OCI-LY7 (cell line): ENCODE results near the gene EVC. TPM values are rescaled to one million over a fixed set of nuclear protein-coding genes. Genes with fewer than 3 reads are reported as not detected.

Experiments used
- BruUV-seq: library from RNA; stranded (reverse); fragments of 400-500 nt; replicated peaks from 2 replicates; lab custom pipeline; 2021; lab: Mats Ljungman, UMichigan
- CTCF ChIA-PET: fragments of 300-600 bp; sonication (Branson Sonifier 250); formaldehyde crosslinking; loops from one replicate; lab custom pipeline; 2022; ENCODE audit warnings: antibody characterized with exemption; ENCODE audit not compliant: unreplicated experiment; lab: Charles Lee
- POLR2A ChIA-PET: fragments of 300-600 bp; sonication (Branson Sonifier 250); formaldehyde crosslinking; loops from one replicate; lab custom pipeline; 2022; ENCODE audit warnings: antibody characterized with exemption; lab: Charles Lee
- DNase-seq: peaks from one replicate; pipeline ENCODE4 v3.0.0-alpha.2; 2015; ENCODE audit warnings: low spot score
- H2AFZ ChIP-seq: fragments of 200-600 bp; sonication (generic), shearing (Covaris generic); 2 replicates; pipeline ENCODE4 v1.6.1; 2014; ENCODE audit warnings: mild to moderate bottlenecking, antibody characterized with exemption, low read length, moderate library complexity
- H3K27ac ChIP-seq: fragments of 200-600 bp; sonication (generic); 2 replicates; pipeline ENCODE4 v1.5.1; 2014; ENCODE audit warnings: mixed run types, low read depth, mild to moderate bottlenecking, moderate library complexity, low read length, inconsistent platforms; ENCODE audit not compliant: poor library complexity, severe bottlenecking
- H3K36me3 ChIP-seq: fragments of 200-600 bp; sonication (generic); 2 replicates; pipeline ENCODE4 v1.6.1; 2014; ENCODE audit warnings: mild to moderate bottlenecking, antibody characterized with exemption, low read length, moderate library complexity, mixed read lengths; ENCODE audit not compliant: insufficient read depth
- H3K4me1 ChIP-seq: fragments of 200-600 bp; sonication (generic); 2 replicates; pipeline ENCODE4 v1.5.1; 2014; ENCODE audit warnings: mild to moderate bottlenecking, low read length; ENCODE audit not compliant: insufficient read depth, poor library complexity, severe bottlenecking
- H3K4me2 ChIP-seq: fragments of 200-600 bp; sonication (generic); 2 replicates; pipeline ENCODE4 v1.6.1; 2014; ENCODE audit warnings: mild to moderate bottlenecking, low read length
- H3K4me3 ChIP-seq: fragments of 200-600 bp; sonication (generic); 2 replicates; pipeline ENCODE4 v1.5.1; 2014; ENCODE audit warnings: mild to moderate bottlenecking, low read depth, low read length; ENCODE audit not compliant: poor library complexity, severe bottlenecking
- H3K79me2 ChIP-seq: fragments of 200-600 bp; sonication (generic); 2 replicates; pipeline ENCODE4 v1.6.1; 2016; ENCODE audit warnings: low read depth, mild to moderate bottlenecking, low read length, moderate library complexity, mixed read lengths; ENCODE audit not compliant: insufficient read depth
- H3K9me2 ChIP-seq: fragments of 200-600 bp; sonication (generic); 2 replicates; pipeline ENCODE4 v1.6.1; 2016; ENCODE audit warnings: mild to moderate bottlenecking, low read length, mixed read lengths; ENCODE audit not compliant: insufficient read depth
- H3K9me3 ChIP-seq: fragments of 200-600 bp; sonication (generic); 2 replicates; pipeline ENCODE4 v1.6.1; 2014; ENCODE audit warnings: mild to moderate bottlenecking, mixed run types, low read length, mixed read lengths
- H4K20me1 ChIP-seq: fragments of 200-600 bp; sonication (generic); 2 replicates; pipeline ENCODE4 v1.6.1; 2014; ENCODE audit warnings: mild to moderate bottlenecking, antibody characterized with exemption, low read length, moderate library complexity, mixed read lengths; ENCODE audit not compliant: insufficient read depth
- EZH2phosphoT487 ChIP-seq: fragments of 200-600 bp; sonication (generic); IDR thresholded peaks from 2 replicates; pipeline ENCODE4 v1.6.1; 2018; ENCODE audit warnings: low read depth, borderline replicate concordance, mild to moderate bottlenecking, mixed run types, antibody characterized with exemption, low read length, moderate library complexity, mixed read lengths
- intact Hi-C: fragments of 100-400 bp; cut with micrococcal nuclease; formaldehyde crosslinking; loops from one replicate; pipeline ENCODE4 v1.10.0; 2022; ENCODE audit not compliant: unreplicated experiment
- total RNA-seq, 2 experiments: library from RNA; depleted of rRNA in 1 of 2; stranded (reverse); fragments of >200 nt in 1 of 2; shearing (Covaris generic) in 1 of 2; gene quantifications; 2 replicates each; pipeline ENCODE4 v1.2.3, GENCODE V29; 2014 to 2022
- TF ChIP-seq, protein P1 (sequence below): fragments of 200-600 bp; sonication (generic); conservative IDR thresholded peaks from 2 replicates; pipeline ENCODE4 v1.5.1; 2014; ENCODE audit warnings: mild to moderate bottlenecking, antibody characterized with exemption, low read length, moderate library complexity, mixed read lengths

Gene EVC
- total RNA-seq, 2 experiments from 2014 or later = not detected

DNA sequence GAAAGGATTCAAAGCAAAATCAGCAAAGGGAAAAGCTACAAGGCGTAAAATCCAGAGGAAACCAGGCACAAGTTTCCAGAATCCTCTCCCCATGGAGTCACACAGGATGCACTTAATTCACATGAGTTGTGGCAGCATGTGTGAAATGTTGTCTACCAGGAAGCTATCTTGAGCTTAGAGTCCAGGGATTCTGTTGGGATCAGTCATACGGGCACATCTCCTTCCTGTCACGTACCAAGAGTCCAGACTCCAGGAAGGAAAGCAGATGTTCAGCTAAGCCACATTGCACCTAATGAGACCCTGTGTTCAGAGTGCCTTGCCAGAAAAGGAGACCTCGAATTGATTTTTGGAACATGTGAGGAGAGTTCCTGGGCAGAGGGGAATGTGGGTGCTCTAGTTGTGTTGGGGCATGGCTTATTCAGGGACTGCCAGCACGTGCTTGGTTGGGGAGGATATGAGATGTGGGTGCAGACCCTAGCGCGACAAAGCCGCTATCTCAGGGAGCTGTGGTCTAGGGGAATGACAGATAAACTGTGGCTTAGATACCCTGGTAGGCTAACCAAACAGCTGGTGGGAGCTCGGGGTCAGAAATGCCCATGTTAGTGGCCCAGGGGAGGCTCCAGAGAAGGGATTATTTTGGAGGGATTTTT is 70.0 kb downstream of the EVC start:
- ChIA-PET POLR2A (interaction anchor here (0.6 kb wide), 1 partner anchor 13 kb away, joined by 3 read pairs; no protein-coding TSS in a partner anchor), CTCF (no interaction called here)
- intact Hi-C loops = no loop called here
- Histone ChIP-seq H3K9me3 (peaks cover 5% of the 10 kb centered on the region; the same call in 1 of the 2 replicates), H3K36me3 (no peaks in the 10 kb centered on the region), H2AFZ (no peak overlapping the region), H4K20me1 (no peaks in the 10 kb centered on the region), H3K9me2 (no peaks in the 10 kb centered on the region), H3K79me2 (no peaks in the 10 kb centered on the region), H3K4me2 (no peak overlapping the region), H3K4me1 (no peaks in the 10 kb centered on the region), H3K4me3 (no peak overlapping the region), H3K27ac (no peak overlapping the region)
- TF ChIP-seq EZH2phosphoT487 = no peak
- TF ChIP-seq, protein P1, sequence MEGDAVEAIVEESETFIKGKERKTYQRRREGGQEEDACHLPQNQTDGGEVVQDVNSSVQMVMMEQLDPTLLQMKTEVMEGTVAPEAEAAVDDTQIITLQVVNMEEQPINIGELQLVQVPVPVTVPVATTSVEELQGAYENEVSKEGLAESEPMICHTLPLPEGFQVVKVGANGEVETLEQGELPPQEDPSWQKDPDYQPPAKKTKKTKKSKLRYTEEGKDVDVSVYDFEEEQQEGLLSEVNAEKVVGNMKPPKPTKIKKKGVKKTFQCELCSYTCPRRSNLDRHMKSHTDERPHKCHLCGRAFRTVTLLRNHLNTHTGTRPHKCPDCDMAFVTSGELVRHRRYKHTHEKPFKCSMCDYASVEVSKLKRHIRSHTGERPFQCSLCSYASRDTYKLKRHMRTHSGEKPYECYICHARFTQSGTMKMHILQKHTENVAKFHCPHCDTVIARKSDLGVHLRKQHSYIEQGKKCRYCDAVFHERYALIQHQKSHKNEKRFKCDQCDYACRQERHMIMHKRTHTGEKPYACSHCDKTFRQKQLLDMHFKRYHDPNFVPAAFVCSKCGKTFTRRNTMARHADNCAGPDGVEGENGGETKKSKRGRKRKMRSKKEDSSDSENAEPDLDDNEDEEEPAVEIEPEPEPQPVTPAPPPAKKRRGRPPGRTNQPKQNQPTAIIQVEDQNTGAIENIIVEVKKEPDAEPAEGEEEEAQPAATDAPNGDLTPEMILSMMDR = no peak
- no TSS peak for BruUV-seq
- DNase-seq = no peak

DNA sequence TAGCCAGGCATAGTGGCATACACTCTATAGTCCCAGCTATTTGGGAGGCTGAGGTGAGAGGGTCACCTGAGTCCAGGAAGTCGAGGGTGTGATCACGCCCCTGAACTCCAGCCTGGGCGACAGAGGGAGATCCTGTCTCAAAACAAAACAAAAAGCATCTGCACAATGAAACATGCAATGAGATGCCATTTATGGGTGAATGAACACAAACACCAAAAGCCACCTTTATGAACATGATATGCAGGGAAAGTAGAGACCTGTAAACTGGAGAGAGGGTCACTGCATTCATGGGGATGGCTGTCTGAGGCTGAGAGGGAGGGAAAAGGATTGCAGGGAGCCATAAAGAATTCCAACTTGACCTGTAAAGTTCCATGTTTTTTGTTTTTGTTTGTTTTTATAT is 70.7 kb downstream of the EVC start:
- POLR2A ChIA-PET = interaction anchor here (0.6 kb wide), 2 partner anchors 163 to 237 kb away, joined by 3 read pairs; no protein-coding TSS in a partner anchor
- H3K4me1 ChIP-seq = no peaks in the 10 kb centered on the region
- no peaks in the 10 kb centered on the region; the same call in 1 of the 2 replicates for H3K9me3 ChIP-seq
- H4K20me1 ChIP-seq = no peaks in the 10 kb centered on the region
- no peak overlapping the region for H3K4me2 ChIP-seq
- no peak overlapping the region for H3K27ac ChIP-seq
- no TSS peak for BruUV-seq
- no peak for DNase-seq
- intact Hi-C loops = no loop called here
- no peaks in the 10 kb centered on the region for H3K36me3 ChIP-seq
- H3K4me3 ChIP-seq = no peak overlapping the region
- no peak for TF ChIP-seq EZH2phosphoT487
- TF ChIP-seq, protein P1 = no peak
- no peaks in the 10 kb centered on the region for H3K79me2 ChIP-seq
- no peaks in the 10 kb centered on the region for H3K9me2 ChIP-seq
- CTCF ChIA-PET = no interaction called here
- H2AFZ ChIP-seq = no peak overlapping the region

DNA sequence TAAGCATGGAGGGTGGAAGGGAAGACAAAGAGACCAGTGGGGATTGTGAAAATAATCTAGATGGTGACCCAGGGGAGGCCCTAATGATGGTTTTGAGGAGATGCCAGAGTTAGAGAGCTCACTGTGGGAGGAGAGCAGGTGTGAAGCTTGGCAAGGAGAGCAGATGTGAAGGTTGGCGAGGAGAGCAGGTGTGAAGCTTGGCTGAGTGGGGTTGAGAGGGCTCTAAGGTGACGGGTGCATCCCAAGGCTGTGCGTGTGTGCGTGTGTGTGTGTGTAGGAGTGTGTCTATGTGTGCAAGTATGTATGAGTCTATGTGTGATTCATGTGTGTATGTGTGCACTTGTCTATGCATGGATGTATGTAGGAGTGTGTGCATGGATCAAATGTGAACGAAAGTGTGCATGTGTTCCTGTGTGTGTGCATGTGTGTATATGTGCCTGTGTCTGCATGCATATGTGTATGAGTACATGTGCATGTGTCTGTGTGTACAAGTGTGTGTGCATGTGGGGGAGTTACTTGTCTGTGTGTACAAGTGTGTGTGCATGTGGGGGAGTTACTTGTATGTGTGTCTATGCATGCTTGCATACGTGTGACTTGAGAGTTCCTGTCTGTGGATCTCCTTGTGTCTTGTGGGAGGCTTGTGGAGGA is 72.0 kb downstream of the EVC start:
- Histone ChIP-seq H3K4me1 (no peaks in the 10 kb centered on the region), H4K20me1 (no peaks in the 10 kb centered on the region), H3K79me2 (no peaks in the 10 kb centered on the region), H3K4me2 (no peak overlapping the region), H3K4me3 (no peak overlapping the region), H3K9me2 (no peaks in the 10 kb centered on the region), H2AFZ (no peak overlapping the region), H3K36me3 (no peaks in the 10 kb centered on the region), H3K9me3 (no peaks in the 10 kb centered on the region), H3K27ac (no peak overlapping the region)
- intact Hi-C loops = no loop called here
- no TSS peak for BruUV-seq
- ChIA-PET CTCF (no interaction called here), POLR2A (interaction anchor here (0.6 kb wide), 1 partner anchor 351 kb away, joined by 6 read pairs; no protein-coding TSS in a partner anchor)
- no peak for DNase-seq
- TF ChIP-seq, protein P1 = no peak
- TF ChIP-seq EZH2phosphoT487 = no peak
